ENCODE results near the gene RHBDD1.

The RHBDD1 gene, protein sequence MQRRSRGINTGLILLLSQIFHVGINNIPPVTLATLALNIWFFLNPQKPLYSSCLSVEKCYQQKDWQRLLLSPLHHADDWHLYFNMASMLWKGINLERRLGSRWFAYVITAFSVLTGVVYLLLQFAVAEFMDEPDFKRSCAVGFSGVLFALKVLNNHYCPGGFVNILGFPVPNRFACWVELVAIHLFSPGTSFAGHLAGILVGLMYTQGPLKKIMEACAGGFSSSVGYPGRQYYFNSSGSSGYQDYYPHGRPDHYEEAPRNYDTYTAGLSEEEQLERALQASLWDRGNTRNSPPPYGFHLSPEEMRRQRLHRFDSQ

DNA sequence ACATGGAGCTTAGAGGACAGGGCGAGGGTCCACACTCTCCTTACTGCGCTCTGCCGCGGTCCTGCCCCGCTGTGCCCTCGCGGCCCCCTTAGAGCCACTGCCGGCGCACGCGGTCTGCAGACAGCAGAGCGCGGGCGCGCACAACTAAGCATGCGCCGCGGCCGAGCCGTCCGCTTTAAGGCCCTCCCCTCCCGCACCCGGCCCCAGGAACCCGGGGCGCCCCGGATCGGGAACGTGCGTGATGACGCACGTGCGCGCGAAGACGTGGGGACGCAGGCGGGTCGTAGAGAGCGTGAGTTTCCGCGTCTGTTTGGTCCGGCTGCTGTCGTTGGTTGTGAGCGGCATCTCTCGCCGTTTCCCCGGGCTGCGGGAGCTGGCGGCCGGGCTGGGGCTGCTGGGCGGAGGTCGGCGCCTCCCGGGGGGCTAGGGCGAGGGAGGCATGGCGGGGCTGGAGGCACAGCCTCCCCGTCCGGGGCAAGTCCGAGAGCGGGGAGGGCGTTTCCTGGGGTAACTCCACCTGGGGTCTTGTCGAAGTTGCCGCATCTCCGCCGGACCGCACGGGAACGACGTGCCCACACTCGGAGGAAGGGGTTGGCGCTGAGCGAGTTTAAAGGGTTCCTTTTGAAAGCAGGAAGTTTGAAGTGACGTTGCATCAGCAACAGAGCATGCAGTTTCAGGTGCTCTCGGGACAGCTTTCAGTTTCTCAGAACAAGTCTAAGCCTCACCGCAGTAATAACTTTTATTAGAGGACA lies at the start of gene RHBDD1:
TSS of gene RHBDD1 (plus strand) at position 259 of the 752 bp plus-strand sequence. CDS start 28,640 bp downstream, outside the sequence.
- TF ChIP-seq, protein P1, sequence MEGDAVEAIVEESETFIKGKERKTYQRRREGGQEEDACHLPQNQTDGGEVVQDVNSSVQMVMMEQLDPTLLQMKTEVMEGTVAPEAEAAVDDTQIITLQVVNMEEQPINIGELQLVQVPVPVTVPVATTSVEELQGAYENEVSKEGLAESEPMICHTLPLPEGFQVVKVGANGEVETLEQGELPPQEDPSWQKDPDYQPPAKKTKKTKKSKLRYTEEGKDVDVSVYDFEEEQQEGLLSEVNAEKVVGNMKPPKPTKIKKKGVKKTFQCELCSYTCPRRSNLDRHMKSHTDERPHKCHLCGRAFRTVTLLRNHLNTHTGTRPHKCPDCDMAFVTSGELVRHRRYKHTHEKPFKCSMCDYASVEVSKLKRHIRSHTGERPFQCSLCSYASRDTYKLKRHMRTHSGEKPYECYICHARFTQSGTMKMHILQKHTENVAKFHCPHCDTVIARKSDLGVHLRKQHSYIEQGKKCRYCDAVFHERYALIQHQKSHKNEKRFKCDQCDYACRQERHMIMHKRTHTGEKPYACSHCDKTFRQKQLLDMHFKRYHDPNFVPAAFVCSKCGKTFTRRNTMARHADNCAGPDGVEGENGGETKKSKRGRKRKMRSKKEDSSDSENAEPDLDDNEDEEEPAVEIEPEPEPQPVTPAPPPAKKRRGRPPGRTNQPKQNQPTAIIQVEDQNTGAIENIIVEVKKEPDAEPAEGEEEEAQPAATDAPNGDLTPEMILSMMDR (IDR thresholded peaks at IDR 0.05; ENCODE audit: insufficient read depth, low read length, missing control alignments): no peak
- peak; percentile 64 for DNase-seq (ENCODE audit: low read depth, low spot score)
- CTCF ChIA-PET: interaction anchor here (1.1 to 1.9 kb wide), 3 partner anchors 33 to 150 kb away, joined by 4 to 7 read pairs (median 5); no protein-coding TSS in a partner anchor
- H3K4me3 ChIP-seq (ENCODE audit: low read depth, low read length): peak within 1 kb of the TSS; percentile 76
- POLR2A ChIA-PET: no interaction called here

DNA sequence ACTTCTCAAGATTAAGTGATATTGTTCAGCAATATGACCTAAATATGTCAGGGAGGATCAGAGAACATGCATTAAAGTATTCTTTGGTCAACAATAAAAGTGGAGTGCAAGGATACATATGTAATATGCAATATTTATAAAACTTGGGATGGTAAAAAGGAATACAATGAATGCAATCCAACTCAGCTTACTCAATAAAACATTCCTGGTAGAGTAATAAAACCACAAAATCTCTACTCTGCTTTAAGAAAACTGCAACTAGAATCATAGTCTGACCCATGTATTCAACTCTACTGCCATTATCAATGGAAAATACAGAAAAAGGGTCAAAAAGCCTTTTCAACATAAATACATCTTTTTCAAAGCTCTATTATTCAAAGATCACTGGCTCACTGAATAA lies 47.8 kb upstream of the RHBDD1 start:
- CTCF ChIA-PET: interaction anchor here (0.6 to 1.4 kb wide), 2 partner anchors 24 to 1114 kb away, joined by 3 to 4 read pairs; no protein-coding TSS in a partner anchor
- POLR2A ChIA-PET: no interaction called here
- TF ChIP-seq, protein P1 (IDR thresholded peaks at IDR 0.05; ENCODE audit: insufficient read depth, low read length, missing control alignments): no peak
- H3K4me3 ChIP-seq (ENCODE audit: low read depth, low read length): no peak overlapping the region
- no peak for DNase-seq (ENCODE audit: low read depth, low spot score)

DNA sequence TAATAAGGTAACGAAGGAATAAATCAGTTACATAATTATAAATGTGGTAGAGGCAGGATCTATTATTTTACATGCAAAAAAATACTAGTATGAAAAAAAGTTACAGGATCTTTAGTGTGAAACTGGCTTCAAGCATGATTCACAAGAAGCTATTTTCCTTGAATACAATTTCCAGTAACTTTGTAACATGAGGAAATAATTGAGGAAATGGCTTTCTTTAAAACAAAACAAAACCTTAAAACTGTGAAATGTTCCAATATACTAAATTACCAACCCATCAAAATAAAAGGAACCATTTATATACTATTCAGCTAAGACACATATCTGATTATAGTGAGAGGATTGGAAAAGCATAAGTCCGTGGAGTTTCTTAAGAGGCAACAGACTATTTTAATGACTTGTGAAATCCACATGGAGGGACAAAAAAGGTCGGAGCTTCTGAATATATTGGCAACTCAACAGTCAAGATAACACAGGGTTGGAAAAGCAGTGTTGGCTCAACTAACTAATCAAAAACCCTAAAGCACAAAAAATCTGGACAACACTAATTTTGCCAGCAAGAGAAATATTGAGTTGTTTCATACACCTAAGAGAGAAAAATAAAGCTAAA lies 46.9 kb upstream of the RHBDD1 start:
- H3K4me3 ChIP-seq (ENCODE audit: low read depth, low read length): no peak overlapping the region
- CTCF ChIA-PET: interaction anchor here (0.8 to 1.5 kb wide), 7 partner anchors 11 to 1120 kb away, joined by 3 to 6 read pairs (median 4); no protein-coding TSS in a partner anchor
- TF ChIP-seq, protein P1 (IDR thresholded peaks at IDR 0.05; ENCODE audit: insufficient read depth, low read length, missing control alignments): no peak
- POLR2A ChIA-PET: no interaction called here
- no peak for DNase-seq (ENCODE audit: low read depth, low spot score)

DNA sequence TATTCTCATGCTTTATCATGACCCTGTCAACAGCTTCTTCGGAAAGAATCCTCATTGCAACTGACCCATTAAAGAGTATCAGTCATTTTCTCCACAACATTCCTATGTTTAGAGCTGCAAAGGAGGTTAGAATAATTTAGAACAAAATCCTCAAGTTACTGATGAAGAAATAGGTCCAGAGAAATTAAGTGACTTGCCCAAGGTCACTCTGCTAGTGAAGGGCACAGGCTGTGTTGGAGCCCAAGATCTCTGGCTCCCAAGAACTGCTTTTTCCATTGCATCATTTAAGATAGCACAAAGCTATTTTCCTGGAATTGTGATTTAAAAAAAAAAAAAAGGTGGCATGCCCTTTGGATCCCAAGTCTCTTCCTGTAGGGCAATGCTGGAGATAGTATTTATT lies 45.8 kb upstream of the RHBDD1 start:
- ChIA-PET POLR2A (interaction anchor here (0.6 kb wide), 1 partner anchor 574 kb away, joined by 3 read pairs; no protein-coding TSS in a partner anchor), CTCF (interaction anchor here (0.9 to 1.5 kb wide), 3 partner anchors 10 to 1121 kb away, joined by 3 to 6 read pairs (median 3); no protein-coding TSS in a partner anchor)
- no peak for DNase-seq (ENCODE audit: low read depth, low spot score)
- TF ChIP-seq, protein P1 (IDR thresholded peaks at IDR 0.05; ENCODE audit: insufficient read depth, low read length, missing control alignments): no peak
- H3K4me3 ChIP-seq (ENCODE audit: low read depth, low read length): no peak overlapping the region

DNA sequence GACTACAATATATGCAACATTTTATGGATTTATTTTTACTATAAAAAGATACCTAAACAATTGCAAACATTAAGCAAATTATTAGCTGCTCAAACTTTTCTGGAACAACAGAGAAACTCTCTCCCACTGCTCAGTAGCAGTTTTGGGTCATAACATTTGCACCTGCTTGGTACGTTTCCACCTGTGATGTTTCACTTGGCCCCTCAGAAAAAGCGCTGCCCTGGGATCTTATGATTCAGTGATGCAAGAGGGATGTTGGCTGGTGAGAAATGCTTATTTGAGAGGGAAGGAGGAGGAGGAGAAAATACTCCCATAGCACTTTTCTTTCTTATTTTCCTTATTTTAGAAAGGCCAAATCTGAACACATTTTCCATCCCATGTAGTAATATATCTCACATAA lies 45.4 kb upstream of the RHBDD1 start:
- H3K4me3 ChIP-seq (ENCODE audit: low read depth, low read length): no peak overlapping the region
- ChIA-PET POLR2A (interaction anchor here (0.6 to 0.8 kb wide), 2 partner anchors 138 to 575 kb away, joined by 3 read pairs; no protein-coding TSS in a partner anchor), CTCF (interaction anchor here (1.2 kb wide), 1 partner anchor 10 kb away, joined by 3 read pairs; no protein-coding TSS in a partner anchor)

More for the DNA sequence above, 45.4 kb upstream of the RHBDD1 start:
- DNase-seq (ENCODE audit: low read depth, low spot score): no peak
- TF ChIP-seq, protein P1 (IDR thresholded peaks at IDR 0.05; ENCODE audit: insufficient read depth, low read length, missing control alignments): no peak
